HG03066 (cell line): Measurements from ENCODE around the gene PON3.
"Not testable (repeated sequence)": the region's sequence is repeated elsewhere in the genome, so short reads cannot be mapped to it uniquely, and the experiment has no call there.

ENCODE experiments used
- ATAC-seq: cut with Tn5 transposase; IDR thresholded peaks from one replicate; pipeline ENCODE4 v1.9.1; 2021; ENCODE audit warnings: low read depth; ENCODE audit not compliant: unreplicated experiment

PON3 gene

DNA sequence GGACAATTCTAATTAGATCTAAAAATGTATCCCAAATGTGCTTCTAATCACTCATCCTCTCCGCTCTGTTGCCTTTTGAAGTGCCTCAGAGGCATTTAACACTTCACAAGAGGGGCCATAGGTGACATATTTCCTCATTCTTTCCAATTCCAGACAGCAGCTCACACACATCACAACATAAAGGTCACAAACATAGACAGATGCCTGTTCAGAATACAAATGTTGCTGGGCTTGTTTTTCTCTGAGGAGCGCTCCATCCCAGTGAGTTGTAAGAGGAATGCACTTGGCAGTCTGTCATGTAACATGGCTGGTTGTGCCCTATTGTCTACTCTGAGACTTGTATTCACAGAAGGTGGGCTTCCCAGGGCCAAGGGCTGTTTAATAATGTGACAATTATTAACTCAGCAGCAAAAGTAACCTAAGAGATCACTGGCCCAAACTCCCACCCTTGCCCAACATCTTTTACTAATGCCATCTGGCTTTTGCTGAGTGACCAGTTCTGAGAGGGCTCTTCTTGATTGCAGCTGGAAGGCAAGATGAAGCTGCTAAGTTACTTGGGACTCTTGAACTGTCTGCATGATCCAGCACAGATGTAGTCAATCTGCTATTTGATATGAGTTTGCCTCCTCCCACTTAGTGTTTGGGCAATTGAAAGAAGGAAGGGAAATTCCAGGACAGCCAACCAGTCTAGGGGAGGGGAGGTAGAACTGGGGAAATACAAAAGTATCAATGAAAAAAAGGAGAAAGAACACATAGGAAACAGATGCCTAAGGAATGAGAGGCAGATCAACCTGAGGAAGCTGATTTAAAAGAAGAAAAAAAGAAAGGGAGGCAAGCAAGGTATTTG is 25.0 kb upstream of the PON3 start:
- no peak for ATAC-seq

GRCh38 chr7:95412075-95412474 is 15.9 kb upstream of the PON3 start:
- no peak for ATAC-seq

DNA sequence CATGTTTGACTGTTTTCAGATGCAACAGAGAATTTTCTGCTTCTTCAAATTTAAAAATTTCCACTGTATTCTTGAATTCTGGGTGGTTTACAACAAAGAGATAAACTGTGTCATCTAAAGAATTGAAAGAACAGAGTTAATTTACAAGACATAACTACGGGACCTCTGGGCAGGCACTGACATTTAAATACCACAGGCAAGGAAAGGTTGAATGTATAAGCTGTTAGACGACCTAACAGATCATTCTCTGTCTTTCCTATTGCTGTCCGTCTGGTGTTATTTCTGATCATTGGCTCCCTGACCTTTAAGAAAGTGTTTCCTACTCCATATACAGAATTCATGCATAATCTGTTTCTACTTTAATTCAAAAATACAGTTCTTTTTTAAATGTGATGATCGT is 15.5 kb upstream of the PON3 start:
- no peak for ATAC-seq

DNA sequence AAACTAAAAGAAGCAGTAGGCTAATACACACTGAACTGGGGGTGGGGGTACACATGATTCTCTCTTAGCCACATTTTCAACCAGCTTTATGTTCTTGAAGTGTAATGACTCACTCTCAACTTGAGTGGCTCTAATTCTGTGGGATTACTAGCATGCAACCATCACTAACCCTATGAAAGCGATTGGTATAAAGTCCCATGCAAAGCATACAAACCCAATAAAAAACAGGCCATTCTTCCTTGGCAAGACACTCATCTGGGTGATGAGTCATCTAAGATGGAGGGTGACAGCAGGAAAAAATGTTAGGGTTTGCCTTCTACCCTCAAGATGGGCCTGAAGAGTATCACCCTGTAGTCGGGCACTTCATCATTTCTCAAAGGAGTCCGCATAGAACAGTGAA is 14.9 kb upstream of the PON3 start:
- ATAC-seq: no peak

GRCh38 chr7:95407751-95408150 is 11.6 kb upstream of the PON3 start:
- no peak for ATAC-seq

- no peak for ATAC-seq
These were observed 9.6 kb upstream of the PON3 start for GRCh38 chr7:95405800-95406199.

DNA sequence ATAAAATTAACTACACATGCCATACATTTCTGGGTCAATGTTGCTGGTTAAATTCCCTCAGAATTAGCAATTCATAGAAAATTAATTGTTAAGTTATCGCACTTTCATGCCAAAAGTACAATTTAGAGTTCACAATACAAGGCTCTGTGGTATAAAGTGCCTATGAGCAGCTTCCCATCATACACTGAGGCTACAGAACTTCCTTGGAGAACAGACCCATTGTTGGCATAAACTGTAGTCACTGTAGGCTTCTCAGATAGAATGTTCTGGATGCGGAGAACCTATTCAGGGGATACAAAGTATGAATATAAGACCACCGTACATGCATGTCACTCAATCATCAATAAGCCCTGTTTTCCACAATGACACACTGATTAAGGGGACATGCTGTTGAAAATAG is 9.0 kb upstream of the PON3 start:
- no peak for ATAC-seq

GRCh38 chr7:95404316-95404865 is 8.2 kb upstream of the PON3 start:
- ATAC-seq: no peak

GRCh38 chr7:95398155-95398940 is 2.2 kb upstream of the PON3 start:
- ATAC-seq: no peak

DNA sequence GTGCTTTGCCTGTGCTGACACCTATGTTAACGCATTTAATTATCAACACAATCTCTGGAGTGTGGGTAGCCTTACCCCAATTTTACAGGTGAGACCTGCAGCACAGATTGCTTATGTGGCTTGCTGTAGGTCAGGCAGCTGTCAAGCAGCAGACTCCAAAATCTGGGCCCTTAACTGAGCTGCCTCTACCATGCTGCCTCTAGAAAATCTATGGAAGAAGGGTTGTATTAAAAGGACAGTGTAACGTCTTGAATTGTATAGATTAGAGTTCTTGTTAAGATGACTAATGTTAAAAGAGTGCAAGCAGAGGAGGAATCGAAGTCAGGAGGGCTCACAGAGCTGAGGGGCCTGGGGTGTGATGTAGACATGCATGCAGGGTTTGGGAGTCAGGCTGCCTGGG is 1.2 kb upstream of the PON3 start:
- no peak for ATAC-seq

DNA sequence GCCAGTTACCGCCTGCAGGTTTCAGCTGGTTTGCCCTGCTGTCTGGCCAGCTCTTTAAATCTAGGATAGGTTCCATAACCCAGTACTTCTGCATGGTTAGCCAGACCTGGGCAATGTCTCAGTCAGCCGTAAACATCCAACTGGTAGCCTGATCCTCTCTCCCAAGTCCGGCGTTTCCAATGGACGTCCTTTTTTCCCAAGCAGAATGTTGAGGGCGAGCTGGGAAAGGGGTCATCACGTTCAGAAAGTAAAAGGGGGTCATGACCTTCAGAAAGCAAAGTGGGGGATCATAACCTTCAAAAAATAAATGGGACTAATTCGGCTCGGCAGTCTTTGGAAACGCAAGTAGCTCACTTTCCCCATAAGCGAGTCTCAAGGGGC is 430 bp downstream of the PON3 start:
- ATAC-seq: no peak

GRCh38 chr7:95394370-95394769 is 1.8 kb downstream of the PON3 start:
- ATAC-seq: no peak

GRCh38 chr7:95391761-95392160 is 4.4 kb downstream of the PON3 start:
- no peak for ATAC-seq

DNA sequence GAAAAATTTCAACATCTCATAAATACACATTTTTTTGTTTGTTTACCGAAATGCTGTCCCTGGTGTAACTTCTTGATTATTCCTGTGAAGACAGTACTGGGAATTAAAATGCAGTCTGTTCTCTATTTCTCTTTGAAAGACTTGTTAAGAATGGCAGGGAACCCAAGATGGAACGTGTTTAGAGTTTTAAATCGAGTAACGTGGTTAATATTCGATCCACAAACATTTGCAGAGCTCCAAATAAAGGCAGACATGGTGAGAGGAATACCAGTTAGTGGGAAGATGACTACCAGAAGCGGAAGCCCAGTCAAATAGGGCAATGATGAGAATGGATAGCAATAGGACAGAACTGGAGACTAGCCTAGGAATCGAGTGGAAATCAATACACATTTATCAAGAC is 6.7 kb downstream of the PON3 start:
- ATAC-seq: no peak

- not testable (repeated sequence) for ATAC-seq
These were observed 16.7 kb downstream of the PON3 start for GRCh38 chr7:95379457-95379856.

DNA sequence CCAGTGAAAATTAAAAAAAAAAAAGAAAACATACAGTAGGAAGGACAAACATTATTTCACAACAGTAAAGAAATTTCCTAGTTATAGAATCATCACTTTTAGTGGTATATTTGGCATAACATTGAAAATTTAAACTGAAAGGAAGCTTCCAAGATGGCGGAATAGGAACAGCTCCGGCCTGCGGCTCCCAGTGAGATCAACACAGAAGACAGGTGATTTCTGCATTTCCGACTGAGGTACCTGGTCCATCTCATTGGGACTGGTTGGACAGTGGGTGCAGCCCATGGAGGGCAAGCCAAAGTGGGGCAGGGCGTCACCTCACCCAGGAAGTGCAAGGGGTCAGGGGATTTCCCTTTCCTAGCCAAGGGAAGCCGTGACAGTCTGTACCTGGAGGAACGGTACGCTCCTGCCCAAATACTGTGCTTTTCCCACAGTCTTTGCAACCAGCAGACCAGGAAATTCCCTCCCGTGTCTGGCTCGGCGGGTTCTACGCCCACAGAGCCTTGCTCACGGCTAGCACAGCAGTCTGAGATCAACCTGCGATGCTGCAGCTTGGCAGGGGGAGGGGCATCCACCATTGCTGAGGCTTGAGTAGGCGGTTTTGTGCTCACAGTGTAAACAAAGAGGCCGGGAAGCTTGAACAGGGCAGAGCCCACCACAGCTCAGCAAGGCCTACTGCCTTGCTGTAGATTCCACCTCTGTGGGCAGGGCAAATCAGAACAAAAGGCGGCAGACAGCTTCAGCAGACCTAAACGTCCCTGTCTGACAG is 19.4 kb downstream of the PON3 start:
- ATAC-seq: no peak

DNA sequence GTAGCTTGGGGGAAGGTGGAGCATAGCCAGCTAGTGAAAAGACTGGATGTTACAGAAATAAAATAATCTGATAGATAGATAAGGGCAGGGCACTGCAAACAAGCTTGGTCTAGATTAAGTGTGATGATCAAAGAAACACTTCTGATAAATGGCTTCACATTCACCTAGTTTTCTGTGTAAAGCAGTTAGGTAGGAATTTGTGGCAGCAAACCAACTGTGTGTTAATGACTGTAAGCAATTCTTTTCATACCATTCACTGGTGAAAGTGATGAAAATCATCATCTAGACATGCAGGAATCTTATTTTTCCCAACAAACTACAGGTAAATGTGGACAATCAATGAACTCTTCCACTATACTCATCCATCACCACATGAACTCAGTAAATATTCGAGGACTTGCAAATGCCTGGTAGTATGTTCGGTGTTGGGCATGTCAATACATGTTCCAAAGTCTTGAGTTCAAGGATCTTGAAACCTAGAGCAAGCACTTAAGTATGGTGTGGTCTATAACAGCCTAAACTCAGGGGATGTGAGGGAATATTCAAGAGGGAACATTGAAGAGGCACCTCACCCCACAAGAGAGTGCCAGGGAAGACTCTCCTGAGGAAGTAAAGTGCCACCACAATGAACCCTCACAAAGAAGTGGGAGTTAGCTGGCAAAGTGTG is 20.5 kb downstream of the PON3 start:
- ATAC-seq: no peak

GRCh38 chr7:95373323-95373722 is 22.9 kb downstream of the PON3 start:
- no peak for ATAC-seq

- no peak for ATAC-seq
These were observed 27.9 kb downstream of the PON3 start for GRCh38 chr7:95368235-95368634.

- ATAC-seq: no peak
These were observed 28.6 kb downstream of the PON3 start for GRCh38 chr7:95367606-95368005.
